BJ (cell line): ENCODE results near the gene ATE1. TPM values are rescaled to one million over a fixed set of nuclear protein-coding genes. Genes with fewer than 3 reads are reported as not detected.

Experiments used
- CTCF ChIA-PET: fragments of 350-600 bp; formaldehyde crosslinking; extraction: SDS; loops from one replicate; lab custom pipeline; 2021; ENCODE audit warnings: antibody characterized with exemption, inconsistent platforms; lab: Yijun Ruan, JAX
- POLR2A ChIA-PET: fragments of 300-600 bp; sonication (Branson Sonifier 250); formaldehyde crosslinking; extraction: SDS; loops from one replicate; lab custom pipeline; 2021; ENCODE audit warnings: antibody characterized with exemption; lab: Charles Lee
- DNase-seq: peaks from one replicate; pipeline ENCODE4 v3.0.0-alpha.2; 2011; ENCODE audit warnings: low read depth
- H3K27me3 ChIP-seq: 2 replicates; pipeline ENCODE4 v1.6.0; 2011; ENCODE audit warnings: low read length; ENCODE audit not compliant: control insufficient read depth, insufficient read depth
- H3K36me3 ChIP-seq: 2 replicates; pipeline ENCODE4 v1.5.1; 2011; ENCODE audit warnings: low read length; ENCODE audit not compliant: control insufficient read depth, insufficient read depth
- H3K4me3 ChIP-seq: 2 replicates; pipeline ENCODE4 v1.5.1; 2011; ENCODE audit warnings: low read depth, mild to moderate bottlenecking, control low read depth, low read length
- polyA plus RNA-seq: library from polyadenylated mRNA; depleted of rRNA; stranded (reverse); fragments of >200 nt; gene quantifications from 2 replicates; pipeline ENCODE4 v1.2.3, GENCODE V29; 2011
- TF ChIP-seq, protein P1 (sequence below): IDR thresholded peaks from 2 replicates; pipeline ENCODE4 v1.5.1; 2011; ENCODE audit warnings: low read depth, mild to moderate bottlenecking, control low read depth, inconsistent platforms, low read length, moderate library complexity; ENCODE audit not compliant: insufficient read depth

ATE1 gene
- polyA plus RNA-seq, 1 experiment, result 7.4 TPM

DNA sequence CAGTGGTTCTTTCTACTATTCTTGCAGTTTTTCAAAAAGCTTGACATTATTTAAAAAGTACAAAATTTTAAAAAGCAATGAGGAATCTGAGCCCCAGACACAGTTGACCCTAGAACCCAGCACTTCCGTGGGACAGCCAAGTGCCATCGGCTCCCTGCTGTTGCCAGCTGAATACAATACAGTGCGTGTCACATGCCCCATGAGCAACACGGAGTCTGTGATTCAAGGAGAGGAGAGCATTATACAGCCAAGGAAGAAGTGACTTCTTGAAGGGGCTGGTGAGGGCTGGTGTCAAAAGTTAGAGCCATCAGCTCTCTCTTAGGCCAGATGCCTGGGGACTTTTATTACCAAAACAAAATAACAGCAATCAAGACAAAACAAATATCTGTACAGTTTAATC, 206.6 kb downstream of the ATE1 start:
- POLR2A ChIA-PET, result no interaction called here
- no peaks in the 10 kb centered on the region for H3K27me3 ChIP-seq
- no peaks in the 10 kb centered on the region for H3K36me3 ChIP-seq
- H3K4me3 ChIP-seq, result no peak overlapping the region
- DNase-seq, result no peak
- TF ChIP-seq, protein P1, sequence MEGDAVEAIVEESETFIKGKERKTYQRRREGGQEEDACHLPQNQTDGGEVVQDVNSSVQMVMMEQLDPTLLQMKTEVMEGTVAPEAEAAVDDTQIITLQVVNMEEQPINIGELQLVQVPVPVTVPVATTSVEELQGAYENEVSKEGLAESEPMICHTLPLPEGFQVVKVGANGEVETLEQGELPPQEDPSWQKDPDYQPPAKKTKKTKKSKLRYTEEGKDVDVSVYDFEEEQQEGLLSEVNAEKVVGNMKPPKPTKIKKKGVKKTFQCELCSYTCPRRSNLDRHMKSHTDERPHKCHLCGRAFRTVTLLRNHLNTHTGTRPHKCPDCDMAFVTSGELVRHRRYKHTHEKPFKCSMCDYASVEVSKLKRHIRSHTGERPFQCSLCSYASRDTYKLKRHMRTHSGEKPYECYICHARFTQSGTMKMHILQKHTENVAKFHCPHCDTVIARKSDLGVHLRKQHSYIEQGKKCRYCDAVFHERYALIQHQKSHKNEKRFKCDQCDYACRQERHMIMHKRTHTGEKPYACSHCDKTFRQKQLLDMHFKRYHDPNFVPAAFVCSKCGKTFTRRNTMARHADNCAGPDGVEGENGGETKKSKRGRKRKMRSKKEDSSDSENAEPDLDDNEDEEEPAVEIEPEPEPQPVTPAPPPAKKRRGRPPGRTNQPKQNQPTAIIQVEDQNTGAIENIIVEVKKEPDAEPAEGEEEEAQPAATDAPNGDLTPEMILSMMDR, result no peak
- CTCF ChIA-PET, result interaction anchor here (0.8 kb wide), 1 partner anchor 773 kb away, joined by 3 read pairs; no protein-coding TSS in a partner anchor

DNA sequence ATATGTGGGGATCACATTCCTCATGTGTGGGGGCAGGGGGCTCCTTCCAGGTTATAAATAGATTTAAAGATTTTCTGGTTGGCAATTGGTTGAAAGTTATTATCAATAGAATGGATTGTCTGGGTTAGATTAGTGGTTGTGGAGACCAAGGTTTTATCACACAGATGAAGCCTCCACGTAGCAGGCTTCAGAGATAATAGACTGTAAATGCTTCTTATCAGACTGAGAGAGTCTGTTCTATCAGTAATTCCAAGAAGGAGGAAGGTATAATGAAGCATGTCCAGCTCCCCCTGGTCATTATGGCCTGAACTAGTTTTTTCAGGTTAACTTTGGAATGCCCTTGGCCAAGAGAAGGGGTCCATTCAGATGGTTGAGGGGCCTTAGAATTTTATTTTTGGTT, 211.9 kb downstream of the ATE1 start:
- POLR2A ChIA-PET, result no interaction called here

DNA sequence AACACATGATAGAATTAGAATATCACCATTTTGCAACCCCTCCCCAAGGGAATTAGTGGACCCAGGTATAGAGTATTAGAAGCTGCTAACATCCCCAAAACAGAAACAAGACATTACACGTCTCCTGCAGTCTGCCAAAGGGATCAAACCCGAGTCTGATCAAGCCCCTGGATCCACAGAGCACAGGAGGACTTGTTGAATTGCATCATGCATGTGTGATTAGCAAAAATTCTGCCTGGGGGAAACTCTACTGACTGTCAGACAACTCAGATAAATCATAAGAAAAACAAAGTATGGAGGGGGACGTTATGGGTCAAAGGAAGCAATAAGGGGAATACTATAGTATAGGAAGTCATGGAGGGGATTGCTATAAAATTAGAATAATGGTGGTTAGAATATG, 212.8 kb downstream of the ATE1 start:
- CTCF ChIA-PET, result no interaction called here
- POLR2A ChIA-PET, result no interaction called here
- Histone ChIP-seq H3K36me3 (no peaks in the 10 kb centered on the region), H3K4me3 (no peak overlapping the region), H3K27me3 (no peaks in the 10 kb centered on the region)
- TF ChIP-seq, protein P1, result no peak
- no peak for DNase-seq

More for the DNA sequence above, 211.9 kb downstream of the ATE1 start:
- Histone ChIP-seq H3K36me3 (no peaks in the 10 kb centered on the region), H3K27me3 (no peaks in the 10 kb centered on the region), H3K4me3 (no peak overlapping the region)
- no peak for DNase-seq
- CTCF ChIA-PET, result no interaction called here
- TF ChIP-seq, protein P1, result no peak

DNA sequence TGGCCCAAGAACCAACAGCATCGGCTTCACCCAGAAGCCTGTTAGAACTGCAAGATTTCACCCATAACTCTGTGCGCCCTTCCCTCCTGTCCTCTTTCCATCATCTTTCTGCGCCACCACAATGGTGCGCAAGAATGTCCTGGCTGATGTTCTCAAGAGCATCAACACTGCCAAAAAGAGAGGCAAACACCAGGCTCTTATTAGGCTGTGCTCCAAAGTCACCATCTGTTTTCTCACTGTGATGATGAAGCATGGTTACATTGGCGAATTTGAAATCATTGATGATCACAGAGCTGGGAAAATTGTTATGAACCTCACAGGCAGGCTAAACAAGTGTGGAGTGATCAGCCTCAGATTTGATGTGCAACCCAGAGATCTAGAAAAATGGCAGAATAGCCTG, 214.3 kb downstream of the ATE1 start:
- Histone ChIP-seq H3K27me3 (no peaks in the 10 kb centered on the region), H3K4me3 (no peak overlapping the region), H3K36me3 (no peaks in the 10 kb centered on the region)
- TF ChIP-seq, protein P1, result no peak
- CTCF ChIA-PET, result no interaction called here
- POLR2A ChIA-PET, result no interaction called here
- DNase-seq, result no peak

DNA sequence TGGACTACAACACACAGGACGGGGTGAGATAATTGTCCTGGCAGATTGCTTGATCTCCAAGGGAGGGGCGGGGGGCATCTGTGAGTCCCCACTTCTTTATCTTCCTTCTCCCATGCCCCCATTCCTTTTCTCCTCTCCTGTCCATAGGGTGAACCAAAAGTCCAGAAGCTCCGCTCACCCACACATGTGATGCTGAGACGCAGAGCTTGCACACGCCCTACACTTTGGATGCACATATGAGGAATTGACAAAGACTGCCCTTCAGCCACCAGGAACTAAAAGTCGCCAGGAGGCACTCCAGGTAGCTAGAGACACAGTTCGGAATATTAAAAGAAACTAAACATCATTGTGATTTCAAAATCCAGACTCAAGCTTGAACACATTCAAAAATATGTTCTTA, 216.9 kb downstream of the ATE1 start:
- H3K36me3 ChIP-seq, result no peaks in the 10 kb centered on the region
- H3K27me3 ChIP-seq, result no peaks in the 10 kb centered on the region
- H3K4me3 ChIP-seq, result no peak overlapping the region
- ChIA-PET POLR2A (no interaction called here), CTCF (no interaction called here)
- no peak for DNase-seq
- TF ChIP-seq, protein P1, result no peak
